ENCODE results near the gene ST6GALNAC3. TPM values are rescaled to one million over a fixed set of nuclear protein-coding genes. Genes with fewer than 3 reads are reported as not detected.

The ST6GALNAC3 gene
- total RNA-seq (2022; extraction: Qiagen RNA extraction; ENCODE audit: low read depth) = 0.43 to 0.75 TPM (median 0.49 TPM) in 5 replicates

GRCh38 chr1:76074321-76075187, at the start of gene ST6GALNAC3:
Gene ST6GALNAC3, plus strand, starts transcription at chr1:76074746.

Other genes starting within 250 kb of the ST6GALNAC3 start
- gene ASB17, start 142.3 kb upstream of the ST6GALNAC3 start, total RNA-seq (2022; extraction: Qiagen RNA extraction; ENCODE audit: low read depth) = not detected in 5 replicates

Data from A549 treated with RU486 at 1 μM for 4 hours (cell line).